Measurements from ENCODE around the gene MYZAP. TPM values are rescaled to one million over a fixed set of nuclear protein-coding genes. Genes with fewer than 3 reads are reported as not detected.

Gene MYZAP
- polyA plus RNA-seq, 1 donor from 2014 or later: not detected

DNA sequence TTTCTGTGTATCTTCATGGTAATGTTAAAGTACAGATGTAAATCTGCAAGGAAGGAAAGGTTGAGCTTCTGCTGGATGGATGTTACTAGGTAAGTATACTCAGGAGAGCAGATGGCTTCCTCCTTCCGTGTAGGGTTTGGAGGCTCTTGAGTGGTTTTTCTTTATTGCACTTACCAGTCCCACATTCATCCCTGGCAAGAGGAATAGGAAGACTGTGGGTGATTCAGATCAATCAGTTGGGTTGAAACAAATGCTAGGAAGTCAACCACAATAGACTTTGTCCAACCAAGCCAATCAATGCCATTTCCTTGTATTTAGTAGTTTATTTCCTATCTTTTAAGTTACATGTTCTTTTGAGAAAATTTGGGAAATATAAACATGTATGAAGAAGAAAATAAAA lies 26.6 kb downstream of the MYZAP start:
- H3F3A ChIP-seq (ENCODE audit: insufficient read depth, low read length, poor library complexity, severe bottlenecking): no peaks in the 10 kb centered on the region
- H3K9ac ChIP-seq (ENCODE audit: low read length): no peak overlapping the region
- H3K9me2 ChIP-seq (ENCODE audit: insufficient read depth, low read length): no peaks in the 10 kb centered on the region
- H3K9me3 ChIP-seq (ENCODE audit: low read length): no peaks in the 10 kb centered on the region
- no peaks in the 10 kb centered on the region for H3K79me2 ChIP-seq (replicated peaks; ENCODE audit: insufficient read depth, low read length)
- no peaks in the 10 kb centered on the region for H4K20me1 ChIP-seq (ENCODE audit: insufficient read depth)
- no peaks in the 10 kb centered on the region for H3K27me3 ChIP-seq (ENCODE audit: insufficient read depth, low read depth, low read length)
- H3K4me2 ChIP-seq (ENCODE audit: low read length): no peak overlapping the region
- no peaks in the 10 kb centered on the region for H3K36me3 ChIP-seq (ENCODE audit: insufficient read depth, low read length)
- no peak overlapping the region for H2AFZ ChIP-seq (ENCODE audit: low read depth, low read length)
- TF ChIP-seq SMC3 (conservative IDR thresholded peaks at IDR 0.05; ENCODE audit: poor library complexity): no peak
- no peak for TF ChIP-seq RAD21 (conservative IDR thresholded peaks at IDR 0.05)
- TF ChIP-seq, protein P1, sequence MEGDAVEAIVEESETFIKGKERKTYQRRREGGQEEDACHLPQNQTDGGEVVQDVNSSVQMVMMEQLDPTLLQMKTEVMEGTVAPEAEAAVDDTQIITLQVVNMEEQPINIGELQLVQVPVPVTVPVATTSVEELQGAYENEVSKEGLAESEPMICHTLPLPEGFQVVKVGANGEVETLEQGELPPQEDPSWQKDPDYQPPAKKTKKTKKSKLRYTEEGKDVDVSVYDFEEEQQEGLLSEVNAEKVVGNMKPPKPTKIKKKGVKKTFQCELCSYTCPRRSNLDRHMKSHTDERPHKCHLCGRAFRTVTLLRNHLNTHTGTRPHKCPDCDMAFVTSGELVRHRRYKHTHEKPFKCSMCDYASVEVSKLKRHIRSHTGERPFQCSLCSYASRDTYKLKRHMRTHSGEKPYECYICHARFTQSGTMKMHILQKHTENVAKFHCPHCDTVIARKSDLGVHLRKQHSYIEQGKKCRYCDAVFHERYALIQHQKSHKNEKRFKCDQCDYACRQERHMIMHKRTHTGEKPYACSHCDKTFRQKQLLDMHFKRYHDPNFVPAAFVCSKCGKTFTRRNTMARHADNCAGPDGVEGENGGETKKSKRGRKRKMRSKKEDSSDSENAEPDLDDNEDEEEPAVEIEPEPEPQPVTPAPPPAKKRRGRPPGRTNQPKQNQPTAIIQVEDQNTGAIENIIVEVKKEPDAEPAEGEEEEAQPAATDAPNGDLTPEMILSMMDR (IDR thresholded peaks at IDR 0.05; ENCODE audit: poor library complexity, severe bottlenecking): no peak
- TF ChIP-seq, protein P2, sequence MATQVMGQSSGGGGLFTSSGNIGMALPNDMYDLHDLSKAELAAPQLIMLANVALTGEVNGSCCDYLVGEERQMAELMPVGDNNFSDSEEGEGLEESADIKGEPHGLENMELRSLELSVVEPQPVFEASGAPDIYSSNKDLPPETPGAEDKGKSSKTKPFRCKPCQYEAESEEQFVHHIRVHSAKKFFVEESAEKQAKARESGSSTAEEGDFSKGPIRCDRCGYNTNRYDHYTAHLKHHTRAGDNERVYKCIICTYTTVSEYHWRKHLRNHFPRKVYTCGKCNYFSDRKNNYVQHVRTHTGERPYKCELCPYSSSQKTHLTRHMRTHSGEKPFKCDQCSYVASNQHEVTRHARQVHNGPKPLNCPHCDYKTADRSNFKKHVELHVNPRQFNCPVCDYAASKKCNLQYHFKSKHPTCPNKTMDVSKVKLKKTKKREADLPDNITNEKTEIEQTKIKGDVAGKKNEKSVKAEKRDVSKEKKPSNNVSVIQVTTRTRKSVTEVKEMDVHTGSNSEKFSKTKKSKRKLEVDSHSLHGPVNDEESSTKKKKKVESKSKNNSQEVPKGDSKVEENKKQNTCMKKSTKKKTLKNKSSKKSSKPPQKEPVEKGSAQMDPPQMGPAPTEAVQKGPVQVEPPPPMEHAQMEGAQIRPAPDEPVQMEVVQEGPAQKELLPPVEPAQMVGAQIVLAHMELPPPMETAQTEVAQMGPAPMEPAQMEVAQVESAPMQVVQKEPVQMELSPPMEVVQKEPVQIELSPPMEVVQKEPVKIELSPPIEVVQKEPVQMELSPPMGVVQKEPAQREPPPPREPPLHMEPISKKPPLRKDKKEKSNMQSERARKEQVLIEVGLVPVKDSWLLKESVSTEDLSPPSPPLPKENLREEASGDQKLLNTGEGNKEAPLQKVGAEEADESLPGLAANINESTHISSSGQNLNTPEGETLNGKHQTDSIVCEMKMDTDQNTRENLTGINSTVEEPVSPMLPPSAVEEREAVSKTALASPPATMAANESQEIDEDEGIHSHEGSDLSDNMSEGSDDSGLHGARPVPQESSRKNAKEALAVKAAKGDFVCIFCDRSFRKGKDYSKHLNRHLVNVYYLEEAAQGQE (IDR thresholded peaks at IDR 0.05; ENCODE audit: borderline replicate concordance): no peak
- TF ChIP-seq EZH2 (IDR thresholded peaks at IDR 0.05; ENCODE audit: borderline replicate concordance, insufficient read depth, low read length, poor library complexity, severe bottlenecking): no peak
- TF ChIP-seq EP300 (conservative IDR thresholded peaks at IDR 0.05; ENCODE audit: poor library complexity, severe bottlenecking): no peak
- TF ChIP-seq TAF1 (IDR thresholded peaks at IDR 0.05; ENCODE audit: low read depth): no peak
- no peak for TF ChIP-seq MXI1 (conservative IDR thresholded peaks at IDR 0.05; ENCODE audit: poor library complexity, severe bottlenecking)
- TF ChIP-seq POLR2AphosphoS5 (IDR thresholded peaks at IDR 0.05): no peak
- H3K4me3 ChIP-seq (ENCODE audit: low read length): no peak overlapping the region
- H3K27ac ChIP-seq (ENCODE audit: low read length): no peak overlapping the region

DNA sequence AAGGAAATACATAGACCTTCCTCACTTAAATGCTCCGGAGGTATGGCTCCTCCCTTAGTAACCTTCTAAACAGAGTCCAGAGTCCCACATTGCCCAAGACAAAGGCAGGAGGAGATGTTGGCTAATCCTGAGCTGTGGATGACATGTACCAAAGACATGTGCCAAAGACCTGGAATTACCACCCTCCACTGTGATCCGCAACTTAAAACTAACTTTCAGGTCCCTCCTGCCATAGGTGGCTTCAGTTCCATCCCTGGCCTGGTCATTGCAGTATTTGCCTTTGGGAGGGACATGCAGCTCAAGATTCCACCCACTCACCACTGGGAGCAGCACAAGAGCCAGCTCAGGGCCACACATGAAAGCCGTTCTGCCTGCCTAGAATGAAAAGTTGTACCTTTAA lies 28.0 kb downstream of the MYZAP start:
- H2AFZ ChIP-seq (ENCODE audit: low read depth, low read length): no peak overlapping the region
- TF ChIP-seq RAD21 (conservative IDR thresholded peaks at IDR 0.05) (no peak), POLR2AphosphoS5 (IDR thresholded peaks at IDR 0.05) (no peak), TAF1 (IDR thresholded peaks at IDR 0.05; ENCODE audit: low read depth) (no peak), EP300 (conservative IDR thresholded peaks at IDR 0.05; ENCODE audit: poor library complexity, severe bottlenecking) (no peak)
- TF ChIP-seq, protein P1 (IDR thresholded peaks at IDR 0.05; ENCODE audit: poor library complexity, severe bottlenecking): no peak
- no peaks in the 10 kb centered on the region for H3F3A ChIP-seq (ENCODE audit: insufficient read depth, low read length, poor library complexity, severe bottlenecking)
- H3K36me3 ChIP-seq (ENCODE audit: insufficient read depth, low read length): no peaks in the 10 kb centered on the region
- no peaks in the 10 kb centered on the region for H3K79me2 ChIP-seq (replicated peaks; ENCODE audit: insufficient read depth, low read length)
- no peak overlapping the region for H3K4me2 ChIP-seq (ENCODE audit: low read length)
- H3K9me3 ChIP-seq (ENCODE audit: low read length): no peaks in the 10 kb centered on the region
- no peak overlapping the region for H3K4me3 ChIP-seq (ENCODE audit: low read length)
- no peak overlapping the region for H3K27ac ChIP-seq (ENCODE audit: low read length)
- no peaks in the 10 kb centered on the region for H3K9me2 ChIP-seq (ENCODE audit: insufficient read depth, low read length)
- no peaks in the 10 kb centered on the region for H4K20me1 ChIP-seq (ENCODE audit: insufficient read depth)
- H3K27me3 ChIP-seq (ENCODE audit: insufficient read depth, low read depth, low read length): no peaks in the 10 kb centered on the region
- no peak overlapping the region for H3K9ac ChIP-seq (ENCODE audit: low read length)
